Upper lobe of right lung (tissue), 1 donor: ENCODE measurements around the gene POLE. TPM values are rescaled to one million over a fixed set of nuclear protein-coding genes. Genes with fewer than 3 reads are reported as not detected.

ENCODE experiments used
- ATAC-seq: fragments of 200-7000 bp; cut with Tn5 transposase; one replicate; pipeline ENCODE4 v1.9.1; 2020; ENCODE audit warnings: mild to moderate bottlenecking, moderate library complexity
- DNase-seq: peaks from one replicate; pipeline ENCODE4 v3.0.0-alpha.2; 2020
- H3K27ac ChIP-seq: fragments of 200-600 bp; one replicate; pipeline ENCODE4 v1.8.0; 2022
- H3K27me3 ChIP-seq: fragments of 200-600 bp; one replicate; pipeline ENCODE4 v1.8.0; 2022; ENCODE audit warnings: mild to moderate bottlenecking
- H3K36me3 ChIP-seq: fragments of 200-600 bp; one replicate; pipeline ENCODE4 v1.8.0; 2022
- H3K4me1 ChIP-seq: fragments of 200-600 bp; one replicate; pipeline ENCODE4 v1.8.0; 2022
- H3K4me3 ChIP-seq: fragments of 200-600 bp; one replicate; pipeline ENCODE4 v1.8.0; 2022; ENCODE audit warnings: mild to moderate bottlenecking
- H3K9me3 ChIP-seq: fragments of 200-600 bp; one replicate; pipeline ENCODE4 v1.8.0; 2022
- intact Hi-C: fragments of 100-400 bp; cut with DNase I; formaldehyde crosslinking; loops from one replicate; pipeline ENCODE4 v1.11.0; 2022
- total RNA-seq: library from RNA; stranded (reverse); fragmentation: NEBNext Ultra II Directional; extraction: Animal tissue kit (Norgen Biotek cat#: 25700); gene quantifications from one replicate; pipeline ENCODE4 v1.2.1, GENCODE V29; 2021
- TF ChIP-seq, protein P1 (sequence below): fragments of 200-600 bp; IDR thresholded peaks from one replicate; pipeline ENCODE4 v1.8.0; 2022; ENCODE audit warnings: antibody characterized with exemption
- donor health status: DM: no; HTN: yes; CAD: no; lungs with severe emphysema.

Gene POLE
- total RNA-seq, 1 donor from 2014 or later, result 23.5 TPM

GRCh38 chr12:132642846-132643835 lies 44.0 kb downstream of the POLE start:
- Histone ChIP-seq H3K27ac (no peak overlapping the region), H3K4me1 (no peaks in the 10 kb centered on the region), H3K4me3 (no peak overlapping the region), H3K36me3 (peaks cover 50% of the 10 kb centered on the region), H3K27me3 (no peaks in the 10 kb centered on the region), H3K9me3 (no peaks in the 10 kb centered on the region)
- DNase-seq, result no peak
- intact Hi-C loops, result no loop called here
- ATAC-seq, result no peak
- TF ChIP-seq, protein P1, sequence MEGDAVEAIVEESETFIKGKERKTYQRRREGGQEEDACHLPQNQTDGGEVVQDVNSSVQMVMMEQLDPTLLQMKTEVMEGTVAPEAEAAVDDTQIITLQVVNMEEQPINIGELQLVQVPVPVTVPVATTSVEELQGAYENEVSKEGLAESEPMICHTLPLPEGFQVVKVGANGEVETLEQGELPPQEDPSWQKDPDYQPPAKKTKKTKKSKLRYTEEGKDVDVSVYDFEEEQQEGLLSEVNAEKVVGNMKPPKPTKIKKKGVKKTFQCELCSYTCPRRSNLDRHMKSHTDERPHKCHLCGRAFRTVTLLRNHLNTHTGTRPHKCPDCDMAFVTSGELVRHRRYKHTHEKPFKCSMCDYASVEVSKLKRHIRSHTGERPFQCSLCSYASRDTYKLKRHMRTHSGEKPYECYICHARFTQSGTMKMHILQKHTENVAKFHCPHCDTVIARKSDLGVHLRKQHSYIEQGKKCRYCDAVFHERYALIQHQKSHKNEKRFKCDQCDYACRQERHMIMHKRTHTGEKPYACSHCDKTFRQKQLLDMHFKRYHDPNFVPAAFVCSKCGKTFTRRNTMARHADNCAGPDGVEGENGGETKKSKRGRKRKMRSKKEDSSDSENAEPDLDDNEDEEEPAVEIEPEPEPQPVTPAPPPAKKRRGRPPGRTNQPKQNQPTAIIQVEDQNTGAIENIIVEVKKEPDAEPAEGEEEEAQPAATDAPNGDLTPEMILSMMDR, result no peak

DNA sequence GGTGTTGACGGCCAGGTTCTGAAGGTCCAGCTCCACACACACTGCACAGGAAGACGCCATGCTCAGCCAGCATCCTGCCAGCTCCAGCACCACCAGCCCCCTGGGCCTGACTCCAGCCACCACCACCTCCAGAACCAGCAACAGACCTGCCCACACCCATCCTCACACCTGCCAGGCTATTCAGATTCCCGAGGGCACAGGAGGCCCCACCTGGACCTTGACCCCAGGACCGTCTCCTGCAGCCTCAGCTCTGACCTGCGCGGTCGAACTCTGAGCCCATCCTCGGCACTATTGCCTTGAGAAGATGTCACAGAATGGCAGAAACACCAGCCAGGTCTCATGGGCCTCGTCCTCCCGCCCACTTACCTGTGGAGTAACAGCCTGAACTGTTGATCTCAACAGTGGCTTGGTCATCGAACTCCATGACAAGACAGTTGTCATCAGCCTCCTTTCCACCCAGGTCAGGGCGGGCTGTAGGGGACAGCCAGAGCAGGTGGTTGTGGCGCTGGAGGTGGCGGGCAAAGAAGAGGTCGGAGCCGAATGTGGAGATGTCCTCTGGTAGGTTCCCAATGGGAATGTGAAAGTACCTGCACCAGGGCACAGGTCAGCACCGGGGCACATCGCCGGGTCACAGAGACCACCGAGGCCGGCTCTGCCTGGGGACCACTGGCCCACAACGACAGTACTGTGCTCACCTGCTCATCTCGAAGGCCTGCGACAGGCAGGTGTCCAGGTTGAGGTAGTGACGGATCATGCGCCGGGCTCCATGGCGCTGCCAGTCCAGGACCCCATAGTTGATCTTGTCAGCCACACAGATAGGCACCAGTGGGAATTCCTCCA lies 45.1 kb downstream of the POLE start:
- DNase-seq (no peak), ATAC-seq (no peak)
- intact Hi-C loops, result no loop called here
- H3K9me3 ChIP-seq, result no peaks in the 10 kb centered on the region
- H3K4me1 ChIP-seq, result no peaks in the 10 kb centered on the region
- no peak overlapping the region for H3K27ac ChIP-seq
- H3K36me3 ChIP-seq, result peaks cover 49% of the 10 kb centered on the region
- no peak overlapping the region for H3K4me3 ChIP-seq
- TF ChIP-seq, protein P1, result no peak
- no peaks in the 10 kb centered on the region for H3K27me3 ChIP-seq

- H3K36me3 ChIP-seq, result peaks cover 46% of the 10 kb centered on the region
Measured at GRCh38 chr12:132640936-132641335, 46.2 kb downstream of the POLE start.

GRCh38 chr12:132639956-132640520 lies 47.1 kb downstream of the POLE start:
- H3K27ac ChIP-seq, result no peak overlapping the region
- no peaks in the 10 kb centered on the region for H3K4me1 ChIP-seq
- no peak overlapping the region for H3K4me3 ChIP-seq
- TF ChIP-seq, protein P1, result no peak
- H3K36me3 ChIP-seq, result peaks cover 55% of the 10 kb centered on the region
- intact Hi-C loops, result no loop called here
- H3K27me3 ChIP-seq, result no peaks in the 10 kb centered on the region
- ATAC-seq (no peak), DNase-seq (no peak)
- no peaks in the 10 kb centered on the region for H3K9me3 ChIP-seq

More at GRCh38 chr12:132640936-132641335, 46.2 kb downstream of the POLE start:
- intact Hi-C loops, result no loop called here
- TF ChIP-seq, protein P1, result no peak
- H3K4me3 ChIP-seq, result no peak overlapping the region
- no peak for DNase-seq
- H3K27me3 ChIP-seq, result no peaks in the 10 kb centered on the region
- no peak for ATAC-seq
- H3K4me1 ChIP-seq, result no peaks in the 10 kb centered on the region
- no peak overlapping the region for H3K27ac ChIP-seq
- H3K9me3 ChIP-seq, result no peaks in the 10 kb centered on the region

DNA sequence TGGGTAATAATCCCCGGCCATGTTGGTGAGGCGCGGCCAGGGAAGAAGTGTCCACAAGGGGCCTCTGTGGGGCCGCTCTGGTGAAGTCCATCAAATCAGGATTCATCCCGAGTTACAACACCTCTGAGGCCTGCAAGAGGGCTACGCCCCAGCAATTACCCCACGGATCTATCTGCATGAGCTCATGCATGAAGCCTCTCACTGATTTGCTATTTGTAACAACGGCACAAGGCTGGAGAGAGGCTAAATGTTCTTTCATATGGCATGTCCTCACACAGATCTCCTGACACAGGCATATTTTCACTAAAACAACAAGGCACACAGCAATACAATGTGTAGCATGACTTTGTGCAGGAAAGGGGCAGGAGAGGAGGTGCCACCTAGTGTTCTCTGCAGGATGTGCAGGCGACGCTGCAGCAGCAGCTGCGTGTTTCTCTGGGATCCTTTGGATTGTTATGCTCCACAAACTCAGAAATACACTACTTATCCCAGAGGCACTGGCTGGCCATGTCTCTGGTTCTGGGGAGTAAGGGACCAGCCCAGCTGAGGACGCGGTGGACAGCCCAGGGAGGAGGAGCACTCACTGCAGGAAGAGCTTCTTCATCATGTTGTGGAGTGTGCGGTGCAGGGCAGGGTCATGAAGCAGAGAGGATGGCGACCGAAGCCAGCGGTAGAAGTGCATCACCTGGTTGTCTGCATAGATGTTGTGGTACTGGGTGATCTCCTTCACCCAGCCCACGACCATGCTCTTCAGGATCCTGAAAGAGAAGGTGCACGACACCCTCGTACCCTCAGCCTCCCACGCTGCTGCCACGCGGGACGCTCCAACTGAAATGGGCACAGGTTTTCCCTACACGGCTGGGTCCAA lies 48.4 kb downstream of the POLE start:
- no peak overlapping the region for H3K27ac ChIP-seq
- peaks cover 64% of the 10 kb centered on the region for H3K36me3 ChIP-seq

More for the DNA sequence above, 48.4 kb downstream of the POLE start:
- Histone ChIP-seq H3K27me3 (no peaks in the 10 kb centered on the region), H3K4me3 (no peak overlapping the region), H3K9me3 (no peaks in the 10 kb centered on the region), H3K4me1 (no peaks in the 10 kb centered on the region)
- TF ChIP-seq, protein P1, result peak; percentile 69
- intact Hi-C loops, result no loop called here
- ATAC-seq (peak; percentile 60), DNase-seq (no peak)
